NT2/D1 (cell line): ENCODE results near the gene IGSF6.

Source experiments
- SUZ12 ChIP-seq: IDR thresholded peaks from 2 replicates; pipeline ENCODE4 v1.6.1; 2011; ENCODE audit not compliant: insufficient read length, insufficient read depth; ENCODE audit errors: extremely low read depth
- YY1 ChIP-seq: IDR thresholded peaks from 2 replicates; pipeline ENCODE4 v1.6.1; 2011; ENCODE audit not compliant: insufficient read length, insufficient read depth

GRCh38 chr16:21593530-21594289 is 58.7 kb downstream of the IGSF6 start:
- TF ChIP-seq YY1: no peak
- no peak for TF ChIP-seq SUZ12
